M059J (cell line): ENCODE measurements around the gene TCERG1L. TPM values are rescaled to one million over a fixed set of nuclear protein-coding genes. Genes with fewer than 3 reads are reported as not detected.
"Not testable (repeated sequence)": the region's sequence is repeated elsewhere in the genome, so short reads cannot be mapped to it uniquely, and the experiment has no call there.

Source experiments
- DNase-seq: peaks from one replicate; pipeline ENCODE4 v3.0.0-alpha.2; 2012; ENCODE audit warnings: low read depth
- total RNA-seq: library from RNA; depleted of rRNA; stranded (reverse); fragments of >200 nt; shearing (Covaris generic); gene quantifications from 2 replicates; pipeline ENCODE4 v1.2.3, GENCODE V29; 2014

The TCERG1L gene
- total RNA-seq, 1 experiment from 2014 or later, result not detected

GRCh38 chr10:131249238-131249954 is 62.1 kb downstream of the TCERG1L start:
- DNase-seq, result no peak

DNA sequence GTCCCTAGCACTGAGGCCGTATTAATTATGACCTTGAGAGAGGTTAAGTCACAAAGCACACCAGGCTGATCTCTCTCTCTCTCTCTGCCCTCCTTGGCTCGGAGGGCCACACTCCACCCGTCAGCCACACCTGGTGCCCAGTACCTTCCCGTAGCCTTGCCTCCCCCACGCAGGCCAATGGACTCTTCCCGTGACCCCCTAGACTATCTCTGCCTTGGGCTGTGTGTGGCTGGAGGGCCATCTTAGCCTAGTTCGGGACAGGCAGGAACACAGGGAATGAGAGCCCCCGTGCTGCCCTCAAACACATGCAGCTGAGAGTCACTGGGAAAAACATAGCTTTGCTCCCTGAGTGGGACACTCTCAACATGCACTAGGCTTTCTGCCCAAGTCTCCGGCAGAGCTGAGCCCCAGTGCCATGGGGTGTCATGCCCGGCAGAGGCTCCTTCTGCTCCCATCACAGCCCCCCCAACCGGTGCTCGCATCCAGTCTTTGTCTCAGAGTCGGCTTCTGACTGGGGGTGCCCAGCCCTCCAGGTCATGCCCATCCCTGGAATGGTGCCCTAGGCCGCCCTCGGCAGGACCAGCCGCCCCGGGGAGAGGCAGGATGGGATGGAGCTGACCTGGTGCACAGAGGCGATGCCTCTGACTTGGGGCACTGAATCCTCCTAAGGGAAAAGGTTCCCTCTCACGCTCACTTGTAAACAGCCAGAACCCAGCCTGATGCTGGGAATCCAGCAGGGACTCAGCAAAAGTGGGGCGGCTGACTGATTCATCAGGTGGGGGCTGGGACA is 63.0 kb downstream of the TCERG1L start:
- DNase-seq, result no peak

DNA sequence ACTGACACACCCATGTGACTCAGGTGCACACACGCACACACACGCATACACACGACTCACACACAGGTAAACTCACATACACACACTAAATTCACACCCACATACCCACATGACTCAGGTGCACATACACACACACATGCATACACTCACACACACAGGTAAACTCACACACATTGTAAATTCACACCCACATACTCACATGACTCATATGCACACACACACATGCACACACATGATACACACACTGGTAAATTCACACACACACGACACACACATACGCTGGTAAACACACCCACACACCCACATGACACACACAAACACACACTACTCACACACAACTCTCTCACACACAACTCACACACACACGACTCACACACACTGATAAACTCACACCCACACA is 63.6 kb downstream of the TCERG1L start:
- DNase-seq, result no peak

DNA sequence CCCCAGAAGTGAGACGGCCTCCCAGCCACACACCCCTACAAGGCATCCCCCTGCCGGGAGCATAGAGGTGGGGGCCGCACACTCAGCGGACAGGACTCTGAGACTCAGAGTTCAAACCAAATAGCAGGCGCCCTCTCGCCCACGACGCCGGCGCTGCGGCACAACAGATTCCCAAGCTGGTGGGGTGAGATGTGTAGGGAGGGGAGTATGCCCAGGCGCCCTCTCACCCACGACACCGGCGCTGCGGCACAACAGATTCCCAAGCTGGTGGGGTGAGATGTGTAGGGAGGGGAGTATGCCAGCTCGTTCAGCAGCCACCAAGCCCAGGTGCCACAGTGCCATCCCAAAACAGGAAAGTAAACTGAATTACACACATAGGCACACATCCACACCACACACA is 64.7 kb downstream of the TCERG1L start:
- no peak for DNase-seq

GRCh38 chr10:131246089-131246488 is 65.4 kb downstream of the TCERG1L start:
- no peak for DNase-seq

GRCh38 chr10:131245475-131246059 is 66.0 kb downstream of the TCERG1L start:
- no peak for DNase-seq

DNA sequence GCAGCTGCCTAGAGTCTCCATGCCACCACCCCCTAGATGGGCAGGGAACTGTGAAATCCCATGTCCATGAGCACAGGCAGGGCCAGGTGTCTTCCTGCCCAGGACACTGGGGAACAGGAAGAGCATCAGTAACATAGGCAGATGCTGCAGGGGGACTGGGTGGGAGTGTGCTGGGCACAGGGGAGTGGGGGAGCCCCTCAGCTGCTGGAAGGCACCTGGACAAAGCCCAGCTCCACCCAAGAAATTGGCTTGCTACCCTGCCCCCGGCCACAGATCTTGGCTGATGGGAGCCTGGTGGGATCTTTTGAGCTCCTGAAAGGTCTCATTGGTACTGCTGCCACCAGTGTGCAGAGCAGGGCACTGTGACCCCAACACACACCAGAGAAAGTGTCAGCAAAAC is 66.7 kb downstream of the TCERG1L start:
- no peak for DNase-seq

DNA sequence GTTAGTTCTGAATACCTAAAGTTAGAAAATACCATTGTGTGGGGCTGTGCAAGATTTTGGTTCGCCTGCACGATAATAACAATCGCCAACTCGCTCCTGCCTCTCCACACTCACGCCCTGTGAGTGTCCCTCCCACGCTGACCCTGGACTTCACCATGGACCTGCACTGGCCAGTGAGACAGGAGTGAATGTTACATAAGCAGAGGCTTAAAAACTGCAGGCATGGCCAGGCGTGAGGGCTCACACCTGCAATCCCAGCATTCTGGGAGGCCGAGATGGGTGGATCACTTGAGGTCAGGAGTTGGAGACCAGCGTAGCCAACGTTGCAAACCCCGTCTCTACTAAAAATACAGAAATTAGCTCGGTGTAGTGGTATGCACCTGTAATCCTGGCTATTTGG is 68.4 kb downstream of the TCERG1L start:
- DNase-seq, result no peak

GRCh38 chr10:131242007-131242406 is 69.5 kb downstream of the TCERG1L start:
- peak; percentile 9 for DNase-seq

DNA sequence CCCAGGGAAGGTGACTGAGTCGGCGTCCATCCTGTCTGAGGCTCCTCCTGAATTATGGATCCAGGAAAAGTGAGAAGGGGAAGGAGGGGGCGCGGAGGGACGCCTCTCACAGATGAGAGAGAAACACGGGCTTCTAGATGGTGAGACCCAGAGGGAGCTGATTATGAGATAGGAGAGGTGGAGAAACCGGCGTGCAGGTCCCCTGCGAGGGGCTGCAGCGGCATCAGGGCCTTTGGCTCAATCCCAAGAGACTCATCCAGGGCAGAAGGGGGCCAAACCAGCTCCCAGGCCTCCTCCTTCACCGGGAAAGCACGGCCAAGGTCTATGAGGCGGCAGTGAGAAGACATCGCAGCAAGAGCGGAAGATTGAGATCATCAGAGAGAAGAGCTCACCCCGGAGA is 70.8 kb downstream of the TCERG1L start:
- no peak for DNase-seq

GRCh38 chr10:131239926-131240325 is 71.6 kb downstream of the TCERG1L start:
- no peak for DNase-seq

DNA sequence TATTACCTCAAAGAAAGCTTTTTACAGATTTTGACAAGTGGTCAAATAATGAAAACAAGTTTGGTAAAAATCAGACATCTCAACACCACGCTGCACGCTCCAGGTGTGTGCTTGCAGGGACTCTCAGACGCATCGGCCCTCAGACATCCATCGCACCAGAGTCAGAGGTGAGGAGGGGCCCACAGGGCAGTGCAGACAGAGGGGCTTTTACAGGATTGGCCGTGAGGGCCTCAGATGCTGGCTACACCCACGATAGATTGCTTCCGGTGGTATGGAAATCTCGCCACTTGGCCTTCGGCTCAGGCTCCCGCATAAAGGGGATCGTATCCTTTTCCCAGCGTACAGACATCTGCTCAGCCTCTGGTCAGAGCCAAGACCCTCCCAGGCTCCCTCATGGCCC is 72.1 kb downstream of the TCERG1L start:
- no peak for DNase-seq

GRCh38 chr10:131238669-131239280 is 72.7 kb downstream of the TCERG1L start:
- DNase-seq, result no peak

DNA sequence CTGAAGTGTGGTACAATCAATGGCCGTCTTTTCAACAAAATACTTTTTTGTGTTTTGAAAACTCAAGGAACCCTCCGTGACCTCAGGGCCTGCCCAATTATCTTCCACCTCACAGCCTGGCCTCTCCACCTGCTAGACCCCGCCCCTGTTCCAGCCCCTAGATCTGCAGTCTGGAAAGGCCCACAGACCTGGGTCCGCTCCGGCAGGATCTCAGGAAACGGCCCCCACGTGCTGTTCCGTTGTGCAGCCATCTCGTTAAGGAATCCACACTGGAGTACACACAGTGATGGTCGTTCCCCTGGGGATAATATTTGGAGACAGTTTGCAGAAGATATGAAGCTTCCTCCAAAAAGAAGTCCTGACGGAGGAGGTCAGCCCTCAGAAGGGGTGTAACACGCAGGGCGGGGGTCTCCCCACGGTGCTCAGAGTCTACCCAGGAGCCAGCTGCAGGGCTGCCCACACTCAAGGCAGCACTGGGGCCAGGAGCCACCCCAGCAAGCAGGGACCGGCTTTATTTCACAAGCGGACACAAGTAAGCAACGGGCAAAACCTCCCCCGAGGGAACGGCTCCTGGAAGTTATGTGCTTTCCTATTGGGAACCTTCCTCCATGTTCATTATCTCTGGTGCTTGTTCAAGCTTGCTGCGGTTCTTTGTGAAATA is 73.4 kb downstream of the TCERG1L start:
- no peak for DNase-seq

- not testable (repeated sequence) for DNase-seq
Observed at GRCh38 chr10:131234606-131235005, 76.9 kb downstream of the TCERG1L start.

GRCh38 chr10:131233611-131234258 is 77.8 kb downstream of the TCERG1L start:
- no peak for DNase-seq

DNA sequence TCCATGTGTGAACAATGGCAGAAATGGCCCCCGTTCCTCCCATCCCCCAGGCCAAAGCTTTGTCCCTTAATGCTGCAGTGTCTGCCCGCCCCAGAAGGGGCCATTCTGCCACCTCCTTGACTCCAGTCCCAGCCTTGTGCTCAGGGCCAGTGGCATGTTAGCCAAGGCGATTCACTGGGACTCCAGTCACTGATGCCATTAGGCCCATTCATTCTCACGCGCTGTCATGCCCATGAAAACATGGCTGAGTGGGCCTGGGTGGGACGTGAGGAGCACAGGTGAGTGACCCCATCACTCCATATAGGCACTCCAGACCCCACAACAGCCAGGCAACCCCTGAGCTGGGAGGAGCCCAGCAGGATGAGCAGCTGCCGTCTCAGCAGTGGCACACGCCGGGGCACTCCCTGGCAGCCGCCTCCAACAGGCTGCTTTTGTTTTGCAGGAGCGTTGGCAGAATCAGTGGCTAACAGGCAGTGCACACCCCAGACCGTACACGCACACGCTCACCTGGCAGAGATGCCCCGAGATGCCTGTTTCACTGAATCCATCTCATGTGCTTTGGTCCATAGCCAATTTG is 79.5 kb downstream of the TCERG1L start:
- no peak for DNase-seq

GRCh38 chr10:131231323-131231964 is 80.1 kb downstream of the TCERG1L start:
- DNase-seq, result no peak

GRCh38 chr10:131230641-131231322 is 80.7 kb downstream of the TCERG1L start:
- DNase-seq, result no peak

GRCh38 chr10:131230166-131230565 is 81.4 kb downstream of the TCERG1L start:
- DNase-seq, result no peak
